ENCODE data around the gene GABRB1.

GABRB1 gene

DNA sequence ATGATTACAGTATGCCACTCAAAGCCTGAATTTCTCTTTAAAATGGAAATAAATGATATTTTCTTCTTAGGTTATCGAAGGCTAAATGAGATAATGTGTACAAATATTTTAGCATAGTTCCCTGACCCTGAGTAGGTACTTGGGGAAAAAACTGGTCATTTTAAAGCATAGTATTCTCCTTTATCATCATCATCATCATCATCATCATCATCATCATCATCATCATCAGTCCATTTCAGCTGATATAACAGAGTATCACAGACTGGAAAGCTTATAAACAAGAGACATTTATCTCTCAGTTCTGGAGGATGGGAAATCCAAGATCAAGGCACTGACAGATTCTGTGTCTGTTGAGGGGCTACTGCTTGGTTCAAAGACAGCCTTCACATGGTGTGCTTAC lies 13.9 kb downstream of the GABRB1 start:
- ChIA-PET POLR2A (no interaction called here), CTCF (no interaction called here)
- no peak for DNase-seq
- no CpG with 5 or more reads among the region's 1 CpG for WGBS (ENCODE audit: insufficient coverage)
- no peaks in the 10 kb centered on the region for H3K4me1 ChIP-seq (ENCODE audit: control extremely low read depth in 1 of 4, control insufficient read depth in 4 of 4, insufficient read depth in 4 of 4, low read length in 3 of 4)
- no peak overlapping the region for H3K4me3 ChIP-seq (ENCODE audit: control insufficient read depth in 1 of 7, extremely low read depth in 1 of 7, insufficient read depth in 4 of 7, low read depth in 2 of 7, low read length in 6 of 7)
- no peak overlapping the region for H3K27ac ChIP-seq (ENCODE audit: insufficient read depth in 1 of 2, low read depth in 1 of 2, low read length in 2 of 2, poor library complexity in 1 of 2, severe bottlenecking in 2 of 2)
- H3K9me3 ChIP-seq (ENCODE audit: control extremely low read depth in 1 of 5, control insufficient read depth in 4 of 5, insufficient read depth in 2 of 5, low read depth in 1 of 5, low read length in 4 of 5) = no peaks in the 10 kb centered on the region
- H3K36me3 ChIP-seq (ENCODE audit: control insufficient read depth in 4 of 4, insufficient read depth in 4 of 4, low read length in 3 of 4) = no peaks in the 10 kb centered on the region
- peaks cover 2 to 11% (median 7%) of the 10 kb centered on the region in 5 experiments for H3K27me3 ChIP-seq (replicated peaks in 2 of 5; ENCODE audit: control insufficient read depth in 4 of 5, insufficient read depth in 5 of 5, low read length in 4 of 5)

DNA sequence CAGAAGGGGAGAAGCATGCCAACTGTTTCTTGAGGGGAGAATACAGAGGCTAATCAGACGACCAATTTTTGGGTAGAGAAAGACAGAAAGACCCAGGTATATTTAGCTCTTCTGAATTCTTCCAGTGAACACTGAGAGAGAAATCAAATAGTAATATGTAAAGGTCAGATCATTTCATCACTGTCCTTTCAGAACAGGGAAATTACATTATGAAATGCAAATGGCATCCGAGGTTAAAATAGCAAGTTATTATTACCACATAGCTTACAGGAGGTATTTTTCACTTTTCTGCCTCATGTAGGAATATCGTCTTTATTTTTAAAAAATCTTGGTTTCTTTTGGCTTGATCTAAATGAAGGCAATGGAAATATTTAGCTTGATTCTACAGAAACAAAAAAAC lies 18.0 kb downstream of the GABRB1 start:
- H3K27ac ChIP-seq (ENCODE audit: insufficient read depth in 1 of 2, low read depth in 1 of 2, low read length in 2 of 2, poor library complexity in 1 of 2, severe bottlenecking in 2 of 2) = no peak overlapping the region
- ChIA-PET CTCF (no interaction called here), POLR2A (no interaction called here)
- H3K4me3 ChIP-seq (ENCODE audit: control insufficient read depth in 1 of 7, extremely low read depth in 1 of 7, insufficient read depth in 4 of 7, low read depth in 2 of 7, low read length in 6 of 7) = no peak overlapping the region
- DNase-seq = no peak
- WGBS (ENCODE audit: insufficient coverage) = no CpG with 5 or more reads among the region's 3 CpGs
- H3K36me3 ChIP-seq (ENCODE audit: control insufficient read depth in 4 of 4, insufficient read depth in 4 of 4, low read length in 3 of 4) = no peaks in the 10 kb centered on the region
- peaks cover 0 to 4% (median 2%) of the 10 kb centered on the region in 5 experiments for H3K27me3 ChIP-seq (replicated peaks in 2 of 5; ENCODE audit: control insufficient read depth in 4 of 5, insufficient read depth in 5 of 5, low read length in 4 of 5)
- H3K4me1 ChIP-seq (ENCODE audit: control extremely low read depth in 1 of 4, control insufficient read depth in 4 of 4, insufficient read depth in 4 of 4, low read length in 3 of 4) = no peaks in the 10 kb centered on the region
- H3K9me3 ChIP-seq (ENCODE audit: control extremely low read depth in 1 of 5, control insufficient read depth in 4 of 5, insufficient read depth in 2 of 5, low read depth in 1 of 5, low read length in 4 of 5) = no peaks in the 10 kb centered on the region

DNA sequence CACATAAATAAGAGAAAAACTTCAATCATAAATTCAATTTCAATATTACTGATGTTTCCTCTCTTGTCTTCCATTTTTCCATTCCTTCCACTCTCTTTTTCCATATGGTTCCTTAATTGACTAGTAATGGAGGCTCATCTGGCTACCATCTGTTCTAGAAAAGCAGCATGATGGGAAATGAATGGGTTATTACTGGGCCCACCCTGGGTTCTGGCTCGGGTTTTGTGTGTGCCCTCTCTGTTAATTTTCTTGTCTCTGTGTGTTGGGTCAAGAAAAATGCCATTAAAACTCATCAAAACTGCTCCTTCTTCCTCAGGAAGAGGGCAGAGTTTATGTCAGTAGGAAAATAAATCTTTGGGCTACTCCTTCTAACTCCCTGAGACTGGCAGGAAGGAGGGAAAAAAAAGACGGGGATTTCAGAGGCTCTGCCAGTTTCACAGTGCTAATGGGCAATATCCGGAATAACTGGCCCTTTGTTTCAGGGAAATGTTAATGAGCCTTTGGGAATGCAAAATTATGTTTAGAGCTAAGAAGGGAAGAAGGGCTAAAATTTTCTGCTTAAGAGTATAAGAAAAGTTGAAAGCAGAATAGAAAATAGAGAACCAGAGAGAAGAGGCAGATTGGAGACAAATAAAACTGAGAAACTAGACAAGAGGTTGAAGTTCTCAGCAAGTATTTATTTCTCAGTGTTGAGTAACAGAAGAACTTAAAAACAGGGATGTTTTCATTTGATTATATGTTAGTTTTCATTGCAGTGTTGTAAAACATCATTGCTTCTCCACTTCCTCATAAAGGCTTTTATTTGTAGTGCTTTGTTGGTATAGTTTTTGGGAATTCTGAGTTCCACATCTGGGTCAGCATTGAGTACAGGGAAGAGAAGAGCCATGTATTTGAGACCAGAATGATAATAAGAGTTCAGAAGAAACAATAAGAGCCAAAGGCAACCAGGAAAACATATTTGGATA lies 19.7 kb downstream of the GABRB1 start:
- no peak overlapping the region for H3K27ac ChIP-seq (ENCODE audit: insufficient read depth in 1 of 2, low read depth in 1 of 2, low read length in 2 of 2, poor library complexity in 1 of 2, severe bottlenecking in 2 of 2)
- DNase-seq = no peak
- H3K4me3 ChIP-seq (ENCODE audit: control insufficient read depth in 1 of 7, extremely low read depth in 1 of 7, insufficient read depth in 4 of 7, low read depth in 2 of 7, low read length in 6 of 7) = no peak overlapping the region
- WGBS (ENCODE audit: insufficient coverage) = 25% methylated on average over 3 of the region's 3 CpGs
- H3K36me3 ChIP-seq (ENCODE audit: control insufficient read depth in 4 of 4, insufficient read depth in 4 of 4, low read length in 3 of 4) = no peaks in the 10 kb centered on the region
- POLR2A ChIA-PET = no interaction called here
- no peaks in the 10 kb centered on the region for H3K9me3 ChIP-seq (ENCODE audit: control extremely low read depth in 1 of 5, control insufficient read depth in 4 of 5, insufficient read depth in 2 of 5, low read depth in 1 of 5, low read length in 4 of 5)
- CTCF ChIA-PET = no interaction called here
- no peaks in the 10 kb centered on the region for H3K4me1 ChIP-seq (ENCODE audit: control extremely low read depth in 1 of 4, control insufficient read depth in 4 of 4, insufficient read depth in 4 of 4, low read length in 3 of 4)
- peaks cover 0 to 1% (median 0%) of the 10 kb centered on the region in 5 experiments for H3K27me3 ChIP-seq (replicated peaks in 2 of 5; ENCODE audit: control insufficient read depth in 4 of 5, insufficient read depth in 5 of 5, low read length in 4 of 5)

DNA sequence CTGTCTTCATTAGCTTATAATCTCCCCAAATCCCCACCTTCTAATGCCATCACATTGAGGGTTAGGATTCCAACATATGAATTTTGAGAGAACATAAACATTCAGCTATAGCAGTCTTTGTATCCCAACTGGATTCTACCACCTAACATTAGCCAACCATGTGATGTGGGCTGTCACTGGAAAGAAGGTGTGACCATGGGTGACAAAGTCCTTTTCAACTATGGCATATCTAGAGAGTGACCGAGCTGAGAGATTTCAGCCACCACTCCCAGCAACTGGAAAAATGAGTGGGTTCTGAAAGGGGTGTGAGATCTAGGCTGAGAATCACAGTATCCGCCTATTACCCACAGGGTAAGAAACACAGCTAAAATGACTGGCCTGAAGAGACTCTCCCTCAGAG lies 22.1 kb downstream of the GABRB1 start:
- Histone ChIP-seq H3K4me1 (ENCODE audit: control extremely low read depth in 1 of 4, control insufficient read depth in 4 of 4, insufficient read depth in 4 of 4, low read length in 3 of 4) (no peaks in the 10 kb centered on the region), H3K27me3 (replicated peaks in 2 of 5; ENCODE audit: control insufficient read depth in 4 of 5, insufficient read depth in 5 of 5, low read length in 4 of 5) (peaks cover 0 to 1% (median 0%) of the 10 kb centered on the region in 5 experiments), H3K27ac (ENCODE audit: insufficient read depth in 1 of 2, low read depth in 1 of 2, low read length in 2 of 2, poor library complexity in 1 of 2, severe bottlenecking in 2 of 2) (no peak overlapping the region), H3K4me3 (ENCODE audit: control insufficient read depth in 1 of 7, extremely low read depth in 1 of 7, insufficient read depth in 4 of 7, low read depth in 2 of 7, low read length in 6 of 7) (no peak overlapping the region), H3K9me3 (ENCODE audit: control extremely low read depth in 1 of 5, control insufficient read depth in 4 of 5, insufficient read depth in 2 of 5, low read depth in 1 of 5, low read length in 4 of 5) (no peaks in the 10 kb centered on the region), H3K36me3 (ENCODE audit: control insufficient read depth in 4 of 4, insufficient read depth in 4 of 4, low read length in 3 of 4) (no peaks in the 10 kb centered on the region)
- CTCF ChIA-PET = no interaction called here
- POLR2A ChIA-PET = no interaction called here
- no peak for DNase-seq
- WGBS (ENCODE audit: insufficient coverage) = 100% methylated on average over 1 of the region's 2 CpGs

DNA sequence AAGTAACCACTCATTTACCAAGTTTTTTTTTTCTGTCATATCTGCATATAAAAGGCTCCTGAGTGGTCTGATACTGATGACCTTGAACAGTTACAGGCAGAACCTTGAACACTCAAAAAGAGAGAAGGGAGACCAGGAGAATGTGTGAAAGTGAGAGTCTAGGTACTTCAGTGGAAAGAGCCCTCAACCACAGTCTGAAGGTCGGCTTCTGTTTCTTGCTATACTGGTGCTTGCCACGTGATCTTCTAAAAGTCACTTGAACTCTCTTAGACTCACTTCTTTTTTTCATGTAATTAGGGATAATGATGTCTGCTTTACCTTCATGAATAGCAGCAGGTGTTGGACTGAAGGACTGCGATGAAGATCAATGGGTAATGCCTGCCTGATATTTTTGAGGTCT lies 22.8 kb downstream of the GABRB1 start:
- no peak for DNase-seq
- no peaks in the 10 kb centered on the region for H3K36me3 ChIP-seq (ENCODE audit: control insufficient read depth in 4 of 4, insufficient read depth in 4 of 4, low read length in 3 of 4)
- H3K27ac ChIP-seq (ENCODE audit: insufficient read depth in 1 of 2, low read depth in 1 of 2, low read length in 2 of 2, poor library complexity in 1 of 2, severe bottlenecking in 2 of 2) = no peak overlapping the region
- H3K9me3 ChIP-seq (ENCODE audit: control extremely low read depth in 1 of 5, control insufficient read depth in 4 of 5, insufficient read depth in 2 of 5, low read depth in 1 of 5, low read length in 4 of 5) = no peaks in the 10 kb centered on the region
- 100% methylated on average over 1 of the region's 3 CpGs for WGBS (ENCODE audit: insufficient coverage)
- H3K27me3 ChIP-seq (replicated peaks in 2 of 5; ENCODE audit: control insufficient read depth in 4 of 5, insufficient read depth in 5 of 5, low read length in 4 of 5) = peaks cover 0 to 1% (median 0%) of the 10 kb centered on the region in 5 experiments
- ChIA-PET POLR2A (no interaction called here), CTCF (no interaction called here)
- H3K4me1 ChIP-seq (ENCODE audit: control extremely low read depth in 1 of 4, control insufficient read depth in 4 of 4, insufficient read depth in 4 of 4, low read length in 3 of 4) = no peaks in the 10 kb centered on the region
- no peak overlapping the region for H3K4me3 ChIP-seq (ENCODE audit: control insufficient read depth in 1 of 7, extremely low read depth in 1 of 7, insufficient read depth in 4 of 7, low read depth in 2 of 7, low read length in 6 of 7)

DNA sequence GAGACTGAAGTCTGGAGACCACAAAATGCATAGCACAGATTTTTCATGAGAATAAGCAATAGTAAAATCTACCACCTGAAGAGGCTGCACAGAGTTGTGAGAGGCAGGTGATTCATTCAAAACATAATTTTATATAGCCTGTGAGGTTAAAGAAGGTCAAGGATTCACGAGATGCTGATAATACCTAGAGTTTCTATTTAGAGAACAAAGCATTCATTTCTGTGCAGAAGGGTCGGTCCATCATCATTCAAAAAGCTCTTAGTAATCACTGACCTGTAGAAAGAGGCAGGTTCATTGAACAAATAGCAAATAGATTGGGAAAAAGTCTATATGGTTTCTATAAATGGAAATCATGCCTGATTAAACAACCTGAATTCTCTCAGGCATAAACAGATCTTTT lies 26.6 kb downstream of the GABRB1 start:
- H3K36me3 ChIP-seq (ENCODE audit: control insufficient read depth in 4 of 4, insufficient read depth in 4 of 4, low read length in 3 of 4) = no peaks in the 10 kb centered on the region
- no peaks in the 10 kb centered on the region for H3K4me1 ChIP-seq (ENCODE audit: control extremely low read depth in 1 of 4, control insufficient read depth in 4 of 4, insufficient read depth in 4 of 4, low read length in 3 of 4)
- peaks cover 0 to 1% (median 0%) of the 10 kb centered on the region in 5 experiments for H3K27me3 ChIP-seq (replicated peaks in 2 of 5; ENCODE audit: control insufficient read depth in 4 of 5, insufficient read depth in 5 of 5, low read length in 4 of 5)
- ChIA-PET CTCF (no interaction called here), POLR2A (no interaction called here)
- DNase-seq = no peak
- H3K4me3 ChIP-seq (ENCODE audit: control insufficient read depth in 1 of 7, extremely low read depth in 1 of 7, insufficient read depth in 4 of 7, low read depth in 2 of 7, low read length in 6 of 7) = no peak overlapping the region
- no peak overlapping the region for H3K27ac ChIP-seq (ENCODE audit: insufficient read depth in 1 of 2, low read depth in 1 of 2, low read length in 2 of 2, poor library complexity in 1 of 2, severe bottlenecking in 2 of 2)
- whole genome bisulfite sequencing (ENCODE audit: insufficient coverage) = 83% methylated on average over 1 of the region's 2 CpGs
- H3K9me3 ChIP-seq (ENCODE audit: control extremely low read depth in 1 of 5, control insufficient read depth in 4 of 5, insufficient read depth in 2 of 5, low read depth in 1 of 5, low read length in 4 of 5) = no peaks in the 10 kb centered on the region

DNA sequence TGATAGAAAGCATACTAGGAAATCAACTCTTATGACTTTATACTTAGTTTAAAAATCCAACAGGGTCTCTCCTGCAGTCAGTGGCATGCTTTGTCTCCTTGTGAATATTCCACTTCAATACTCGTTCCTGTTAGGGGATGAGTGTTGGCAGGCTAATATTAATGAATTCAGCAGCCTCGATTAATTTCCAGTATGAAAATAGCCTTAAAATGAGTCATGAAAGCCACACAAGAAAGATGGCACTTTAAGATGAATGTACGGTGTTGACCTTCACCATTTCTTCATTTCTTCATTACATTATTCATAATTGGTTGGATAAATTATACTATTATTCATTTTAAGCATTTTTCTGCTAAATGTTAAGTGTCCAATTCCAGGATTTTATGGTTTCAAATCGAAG lies 29.2 kb downstream of the GABRB1 start:
- Histone ChIP-seq H3K4me3 (ENCODE audit: control insufficient read depth in 1 of 7, extremely low read depth in 1 of 7, insufficient read depth in 4 of 7, low read depth in 2 of 7, low read length in 6 of 7) (no peak overlapping the region), H3K27me3 (replicated peaks in 2 of 5; ENCODE audit: control insufficient read depth in 4 of 5, insufficient read depth in 5 of 5, low read length in 4 of 5) (no peaks in the 10 kb centered on the region), H3K27ac (ENCODE audit: insufficient read depth in 1 of 2, low read depth in 1 of 2, low read length in 2 of 2, poor library complexity in 1 of 2, severe bottlenecking in 2 of 2) (no peak overlapping the region), H3K4me1 (ENCODE audit: control extremely low read depth in 1 of 4, control insufficient read depth in 4 of 4, insufficient read depth in 4 of 4, low read length in 3 of 4) (no peaks in the 10 kb centered on the region), H3K36me3 (ENCODE audit: control insufficient read depth in 4 of 4, insufficient read depth in 4 of 4, low read length in 3 of 4) (no peaks in the 10 kb centered on the region), H3K9me3 (ENCODE audit: control extremely low read depth in 1 of 5, control insufficient read depth in 4 of 5, insufficient read depth in 2 of 5, low read depth in 1 of 5, low read length in 4 of 5) (no peaks in the 10 kb centered on the region)
- DNase-seq = no peak
- 91% methylated on average over 1 of the region's 4 CpGs for WGBS (ENCODE audit: insufficient coverage)
- POLR2A ChIA-PET = no interaction called here
- CTCF ChIA-PET = no interaction called here

All from common myeloid progenitor, CD34-positive (primary cell).